DMS153 (cell line): ENCODE measurements around the gene AIMP1.

Experiments
- DNase-seq: peaks from one replicate; lab custom pipeline; 2025; lab: John Stamatoyannopoulos, UW

Gene AIMP1

DNA sequence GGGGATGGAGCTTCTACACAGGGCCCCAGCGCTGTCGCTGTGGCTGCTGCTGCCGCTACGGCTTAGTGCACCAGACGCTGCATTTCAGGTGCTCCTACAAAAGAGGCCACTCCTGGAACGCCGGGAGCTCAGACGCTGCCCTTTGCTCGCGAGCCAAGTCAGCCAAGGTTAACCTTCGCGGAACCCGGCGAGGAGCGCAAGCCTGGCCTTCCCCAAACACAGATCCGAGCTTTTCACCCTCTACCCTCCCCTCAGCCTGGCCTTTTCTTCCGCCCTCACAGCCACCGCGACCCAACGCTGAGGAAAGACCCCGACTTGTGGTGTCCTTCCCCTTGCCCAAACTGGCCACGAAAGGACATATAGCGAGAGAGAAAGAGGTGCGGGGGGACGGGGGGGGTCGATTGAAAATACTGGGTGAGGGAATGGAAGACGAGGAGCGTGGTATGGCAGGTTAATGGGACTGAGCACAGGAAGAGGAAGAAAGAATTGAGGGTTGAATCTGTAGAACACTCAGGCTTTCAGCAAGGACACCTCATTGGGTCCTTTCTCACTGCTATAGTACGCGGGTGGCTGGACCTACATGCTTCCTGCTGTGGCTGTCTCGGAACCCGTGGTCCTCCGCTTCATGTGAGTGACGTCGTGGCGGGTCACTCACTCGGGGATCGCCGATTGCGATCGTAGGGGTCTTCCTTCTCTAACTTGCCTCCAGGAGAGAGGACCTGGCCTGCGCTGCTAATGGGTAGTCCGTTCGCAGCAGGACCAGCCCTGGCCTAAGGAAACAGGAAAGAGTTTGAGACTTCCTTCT lies at the start of gene AIMP1, which contains the start of gene TBCK:
AIMP1 (plus strand) TSS at position 583 of the 805 bp plus-strand sequence. CDS start 8,460 bp downstream, outside the sequence.
TBCK (minus strand) TSS at position 242 of the 805 bp plus-strand sequence. CDS start 7,249 bp downstream, outside the sequence.
- peak; percentile 75 for DNase-seq

DNA sequence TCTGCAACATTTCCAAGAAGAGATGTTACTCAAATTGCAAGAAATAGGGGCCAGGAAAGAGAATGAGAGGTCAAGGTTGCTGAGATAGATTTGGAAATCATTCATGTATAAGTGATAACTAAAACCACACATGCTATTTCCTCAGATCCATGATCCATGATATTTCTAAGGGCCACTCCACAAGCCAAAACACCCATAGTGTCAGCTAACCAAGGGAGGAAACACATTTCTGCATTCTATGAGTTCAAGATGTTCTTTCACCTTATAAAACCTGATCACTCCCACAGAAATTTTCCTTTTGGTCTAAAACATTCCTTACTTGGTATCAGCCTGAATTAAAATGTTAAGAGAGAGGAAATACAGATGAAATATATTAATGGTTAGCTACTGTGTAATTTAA lies 47.6 kb upstream of the AIMP1 start:
- no peak for DNase-seq

DNA sequence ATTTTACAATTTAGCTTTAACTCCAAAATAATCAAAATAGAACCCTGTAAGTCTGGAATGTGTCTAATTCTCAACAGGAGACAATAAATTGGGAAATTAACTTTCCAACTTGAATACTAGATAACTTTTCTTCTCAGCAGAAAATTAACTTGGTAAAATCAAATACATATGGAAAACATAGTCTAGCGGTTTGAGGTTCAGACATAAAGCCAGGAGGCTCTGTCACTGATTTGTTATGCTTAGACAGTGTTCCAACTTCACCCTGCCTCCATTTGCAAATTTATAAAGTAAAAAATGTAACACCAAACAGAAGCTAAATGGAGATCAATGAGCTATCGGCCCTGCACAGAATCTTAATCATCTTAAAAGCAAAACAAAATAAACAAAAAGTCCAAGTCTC lies 46.6 kb upstream of the AIMP1 start:
- DNase-seq, result no peak

DNA sequence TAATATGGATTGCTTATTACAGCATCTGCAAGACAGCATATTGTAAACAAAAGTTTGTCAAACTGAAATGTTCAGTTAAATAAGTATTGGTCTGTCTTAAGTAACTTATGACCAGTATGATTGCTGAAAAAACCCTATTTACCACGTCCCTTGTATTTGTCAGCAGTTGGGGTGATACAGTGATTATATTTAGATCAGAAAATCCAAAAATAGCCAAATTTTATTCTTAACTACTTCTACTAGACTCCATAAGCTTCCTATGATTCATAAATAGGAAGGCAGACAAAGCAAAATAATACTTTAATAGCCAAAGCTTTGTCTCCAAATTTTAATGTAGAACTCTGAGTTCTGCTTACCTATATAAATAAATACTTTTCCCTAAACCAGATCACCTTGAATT lies 45.6 kb upstream of the AIMP1 start:
- DNase-seq, result no peak

DNA sequence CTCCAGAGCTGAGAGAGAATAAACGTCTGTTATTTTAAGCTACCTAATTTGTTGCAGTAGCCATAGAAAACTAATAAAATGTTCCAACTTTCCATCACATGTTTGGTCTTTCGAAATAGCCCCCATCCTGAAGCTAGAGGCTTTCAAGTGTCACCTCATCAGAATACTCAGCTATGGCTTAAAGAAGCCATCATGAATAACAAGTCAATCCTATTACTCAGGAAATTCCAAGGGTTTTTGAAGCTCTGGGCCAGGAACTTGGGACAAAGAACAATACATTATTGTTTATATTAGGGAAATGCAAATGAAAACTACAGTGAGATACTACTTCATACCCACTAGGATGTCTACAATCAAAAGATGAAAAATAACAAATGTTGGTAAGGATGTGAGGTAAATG lies 42.5 kb upstream of the AIMP1 start:
- DNase-seq, result no peak

DNA sequence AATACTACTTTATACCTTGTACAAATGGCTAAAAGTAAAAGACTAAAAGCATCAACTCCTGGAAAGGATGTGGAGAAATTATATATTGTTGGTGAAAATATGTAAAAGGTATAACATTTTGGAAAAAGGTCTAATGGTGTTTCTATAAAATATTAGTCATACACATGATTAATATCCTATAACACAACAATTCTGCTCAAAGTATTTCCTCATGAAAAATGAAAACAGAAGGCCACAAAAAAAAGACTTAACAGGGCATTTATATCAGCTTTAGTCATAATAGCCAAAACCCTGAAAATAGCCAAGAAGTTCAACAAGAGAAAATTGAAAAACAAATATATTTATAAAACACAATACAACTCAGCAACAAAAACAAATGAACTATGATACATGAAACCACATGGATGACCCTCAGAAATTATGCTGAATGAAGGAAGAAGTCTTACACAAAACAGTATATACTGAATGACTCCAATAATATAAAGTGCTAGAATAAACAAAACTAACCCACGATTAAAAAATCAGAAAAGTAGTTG lies 39.1 kb upstream of the AIMP1 start:
- no peak for DNase-seq

DNA sequence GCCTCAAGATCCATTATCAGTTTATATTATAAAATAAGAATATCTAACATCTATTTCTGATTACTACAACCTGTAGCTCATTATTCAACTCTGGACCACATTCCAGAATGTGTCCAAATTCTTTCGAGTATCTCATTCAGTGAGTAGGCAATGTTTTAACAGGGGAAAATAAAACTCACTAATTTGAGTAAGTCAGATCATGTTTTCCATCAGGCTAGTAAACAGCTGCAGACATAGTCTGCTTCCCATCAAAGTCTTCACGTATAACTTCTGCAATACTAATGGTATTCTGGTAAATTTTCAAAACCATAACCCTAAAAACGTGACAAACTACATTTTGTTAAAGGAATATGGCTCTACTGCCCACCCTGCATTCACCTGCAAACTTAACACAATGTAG lies 32.1 kb upstream of the AIMP1 start:
- DNase-seq, result no peak

DNA sequence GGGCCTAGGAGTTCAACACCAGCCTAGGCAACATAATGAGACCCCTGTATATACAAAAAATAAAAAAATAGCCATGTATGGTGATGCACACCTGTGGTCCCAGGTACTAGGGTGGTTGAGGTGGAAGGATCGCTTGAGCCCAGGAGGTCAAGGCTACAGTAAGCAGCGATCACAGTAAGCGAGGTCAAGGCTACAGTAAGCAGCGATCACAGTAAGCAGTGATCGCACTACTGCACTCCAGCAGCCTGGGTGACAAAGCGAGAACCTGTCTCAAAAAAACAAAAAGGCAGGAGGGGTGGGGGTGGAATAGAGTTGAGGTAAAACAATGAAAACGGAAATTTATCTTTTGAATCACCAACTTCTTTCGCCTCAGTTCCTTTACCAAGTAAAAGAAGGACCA lies 29.7 kb upstream of the AIMP1 start:
- no peak for DNase-seq

DNA sequence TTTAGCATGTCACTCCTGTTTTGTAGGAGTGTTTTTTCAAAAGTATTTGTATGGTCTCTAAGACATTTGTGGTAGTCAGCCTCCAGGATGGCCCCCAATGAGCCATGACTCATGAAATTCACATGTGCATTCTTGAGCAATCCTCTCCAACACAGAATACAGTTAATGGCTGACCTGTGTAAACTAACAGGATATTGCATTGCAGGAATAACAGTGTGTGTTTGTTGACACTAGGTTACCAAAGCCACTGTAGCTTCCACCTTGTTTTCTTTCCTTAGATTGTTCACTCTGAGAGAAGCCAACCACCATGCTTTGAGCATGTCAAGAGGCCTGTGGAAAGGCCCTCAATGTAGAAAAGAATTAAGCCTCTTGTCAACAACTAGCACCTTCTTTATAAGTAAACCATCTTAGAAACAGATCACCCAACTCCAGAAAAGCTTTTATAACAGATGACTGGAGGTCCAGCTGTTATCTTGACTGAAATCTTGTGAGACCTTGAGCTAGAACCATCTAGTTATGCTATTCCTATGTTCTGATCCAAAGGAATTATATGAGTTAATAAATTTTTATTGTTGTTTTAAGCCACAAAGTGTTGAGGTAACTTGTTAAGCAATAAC lies 28.9 kb upstream of the AIMP1 start:
- DNase-seq, result peak; percentile 43

DNA sequence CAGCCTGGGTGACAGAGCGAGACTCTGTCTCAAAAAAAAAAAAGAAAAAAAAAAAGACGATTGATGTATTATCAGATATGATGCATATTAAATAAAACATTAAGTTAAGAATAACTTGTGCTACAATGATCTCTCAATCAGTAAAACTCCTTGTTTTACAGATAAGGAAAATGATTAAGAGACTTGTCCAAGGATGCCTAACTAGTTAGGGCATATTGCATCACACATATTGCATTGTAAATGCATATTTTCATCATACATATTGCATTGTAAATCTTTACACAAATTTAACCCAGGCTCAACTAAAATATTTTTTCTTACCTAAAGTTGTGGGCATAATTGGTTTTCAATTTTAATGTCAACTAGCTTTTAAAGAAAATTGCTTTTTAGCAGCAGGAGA lies 26.6 kb upstream of the AIMP1 start:
- no peak for DNase-seq

DNA sequence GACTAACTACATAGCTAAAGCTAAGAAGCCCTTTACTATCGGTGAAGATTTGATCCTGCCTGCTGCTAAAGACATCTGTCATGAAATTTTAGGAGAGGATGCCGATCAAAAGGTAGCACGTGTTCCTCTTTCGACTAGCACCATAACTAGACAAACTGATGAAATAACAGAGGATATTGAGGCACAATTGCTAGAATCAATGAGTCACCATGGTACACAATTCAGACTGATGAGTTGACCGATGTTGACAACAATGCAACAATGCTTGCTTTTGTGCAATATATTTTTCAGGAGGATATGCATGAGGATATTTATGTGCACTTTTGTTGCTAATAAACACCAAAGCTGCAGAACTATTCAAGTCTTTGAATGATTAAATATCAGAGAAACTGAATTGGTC lies 24.7 kb upstream of the AIMP1 start:
- no peak for DNase-seq

DNA sequence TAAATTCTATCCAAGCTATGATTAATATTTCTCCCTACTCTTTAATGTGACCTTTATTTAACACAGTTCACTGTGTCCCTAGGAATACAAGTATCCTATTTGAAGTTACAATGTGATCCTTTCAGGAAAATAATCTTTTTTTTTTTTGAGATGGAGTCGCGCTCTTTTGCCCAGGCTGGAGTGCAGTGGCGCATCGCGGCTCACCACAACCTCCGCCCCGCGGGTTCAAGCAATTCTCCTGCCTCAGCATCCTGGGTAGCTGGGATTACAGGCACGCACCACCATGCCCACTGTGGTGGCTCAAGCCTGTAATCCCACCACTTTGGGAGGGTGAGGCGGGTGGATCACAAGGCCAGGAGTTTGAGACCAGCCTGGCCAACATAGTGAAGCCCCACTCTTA lies 22.3 kb upstream of the AIMP1 start:
- DNase-seq, result no peak

DNA sequence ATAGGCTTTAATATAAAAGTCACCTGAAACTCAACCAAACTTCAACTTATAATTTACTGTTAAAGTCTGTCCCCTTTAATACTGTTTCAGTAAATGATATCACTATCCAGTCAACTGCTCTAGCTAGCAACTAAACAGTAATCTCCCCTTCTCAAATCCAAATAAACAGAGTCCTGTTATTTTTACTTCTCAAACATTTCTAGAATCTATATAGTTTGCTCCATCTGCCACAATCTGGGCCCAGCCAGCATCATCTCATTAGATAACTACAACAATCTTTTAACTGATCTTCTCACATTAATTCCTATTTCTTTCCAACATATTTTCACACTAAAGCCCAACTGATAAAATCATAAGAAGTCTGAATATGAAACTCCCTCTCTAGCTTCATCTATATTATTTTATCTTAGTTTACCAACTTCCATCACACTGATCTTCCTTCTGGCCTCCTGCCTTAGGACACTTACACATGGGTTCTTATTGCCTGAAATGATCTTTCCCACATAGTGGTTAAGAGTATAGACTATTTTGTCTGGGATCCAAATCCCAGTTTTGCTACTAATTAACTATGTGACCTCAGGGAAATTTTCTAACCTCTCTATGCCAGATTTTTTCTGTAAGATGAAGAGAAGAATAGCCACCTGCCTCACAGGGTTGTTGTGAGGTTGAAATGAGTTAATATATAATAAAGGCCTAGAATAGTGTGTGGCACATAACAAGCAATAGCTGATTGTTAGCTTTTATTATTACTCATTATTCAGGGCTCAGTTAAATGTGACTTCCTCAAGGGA lies 18.9 kb upstream of the AIMP1 start:
- no peak for DNase-seq

DNA sequence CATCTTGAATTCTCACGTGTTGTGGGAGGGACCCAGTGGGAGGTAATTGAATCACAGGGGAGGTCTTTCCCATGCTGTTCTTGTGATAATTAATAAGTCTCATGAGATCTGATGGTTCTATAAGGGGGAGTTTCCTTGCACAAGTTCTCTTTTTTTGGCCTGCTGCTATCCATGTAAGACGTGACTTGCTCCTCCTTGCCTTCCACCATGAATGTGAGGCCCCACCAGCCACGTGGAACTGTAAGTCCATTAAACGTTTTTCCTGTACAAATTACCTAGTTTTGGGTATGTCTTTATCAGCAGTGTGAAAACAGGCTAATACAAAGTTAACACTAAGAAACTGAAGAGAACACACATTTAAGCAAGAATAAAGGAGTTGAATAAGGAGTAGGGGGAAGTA lies 16.4 kb upstream of the AIMP1 start:
- no peak for DNase-seq

DNA sequence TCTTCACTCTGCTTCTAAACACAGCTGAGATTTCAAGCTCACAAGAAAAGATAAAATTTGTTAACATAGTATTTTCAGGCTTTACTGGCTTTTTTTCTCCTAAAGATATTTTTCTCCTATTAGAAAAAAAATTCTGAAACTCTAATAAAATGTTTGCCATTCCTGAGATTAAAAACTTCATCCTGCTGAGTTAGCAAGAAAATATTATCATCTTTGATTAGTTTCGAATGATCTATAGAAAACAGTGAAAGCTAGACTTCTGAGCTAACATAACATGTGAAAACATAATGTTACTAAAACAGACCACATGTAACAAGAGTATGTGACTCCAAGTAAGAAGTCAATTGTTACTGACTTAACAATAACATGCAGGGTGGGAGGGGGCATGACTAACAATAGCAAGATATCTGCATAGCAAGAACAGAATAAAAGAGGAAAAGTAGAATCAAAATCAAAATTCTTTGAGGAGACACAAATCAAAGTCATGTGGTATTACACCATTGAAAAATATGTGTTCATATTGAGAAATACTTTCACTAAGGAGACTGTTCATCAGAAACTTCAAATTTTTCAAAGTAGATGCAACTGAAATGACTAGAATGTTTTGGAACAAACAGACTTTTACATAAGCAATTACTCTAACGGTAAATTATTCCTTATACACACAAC lies 14.8 kb upstream of the AIMP1 start:
- DNase-seq, result no peak

DNA sequence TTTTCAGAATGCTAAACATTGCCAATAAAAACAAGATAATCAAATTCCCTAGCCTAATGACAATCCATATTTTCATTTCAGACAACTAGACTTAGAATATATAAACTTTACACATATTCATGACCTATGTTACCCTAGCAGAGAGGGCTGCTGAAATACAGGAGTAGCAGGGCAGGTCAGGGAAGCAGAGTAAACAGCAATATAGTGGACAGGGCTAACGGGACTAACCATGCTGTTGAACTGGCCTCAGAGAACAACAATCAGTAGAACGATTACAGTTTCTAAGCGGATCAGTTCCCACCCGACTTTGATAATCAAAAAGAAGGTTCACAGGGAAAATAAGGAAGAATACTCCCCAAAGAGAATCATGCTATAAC lies 14.3 kb upstream of the AIMP1 start:
- no peak for DNase-seq

DNA sequence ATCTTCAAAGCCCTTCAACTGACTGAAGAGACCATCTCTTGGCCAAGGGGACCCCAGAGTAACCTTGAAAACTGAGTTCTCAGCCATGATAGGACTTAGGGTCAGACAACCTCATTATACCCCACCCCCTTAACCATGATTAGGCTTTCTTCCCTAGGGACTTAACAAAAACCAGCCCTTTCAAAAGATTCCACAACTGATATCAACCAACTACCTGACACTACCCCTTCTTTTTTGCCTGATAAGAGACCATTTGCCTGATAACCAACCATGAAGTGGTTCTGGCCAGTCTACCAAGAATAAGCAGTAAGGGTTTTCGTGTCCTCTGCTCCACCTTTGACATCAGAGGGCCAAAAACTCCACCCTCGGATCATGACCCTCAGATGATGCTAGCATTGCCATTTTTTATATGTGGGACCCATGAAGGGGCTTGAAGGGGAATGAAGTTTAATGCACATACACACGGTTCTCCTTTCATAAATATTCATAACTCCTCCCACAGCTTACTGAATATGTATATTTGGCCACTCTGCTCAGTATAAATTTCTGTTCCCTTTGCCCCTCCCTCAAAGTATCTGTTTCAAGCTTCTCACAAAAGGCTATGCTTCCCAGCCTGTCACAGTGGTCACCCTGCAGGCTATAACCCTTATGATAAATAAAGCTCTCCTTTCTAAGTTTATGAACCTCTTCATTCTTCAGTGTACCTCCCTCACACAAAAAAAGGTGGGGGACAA lies 12.6 kb upstream of the AIMP1 start:
- DNase-seq, result no peak

DNA sequence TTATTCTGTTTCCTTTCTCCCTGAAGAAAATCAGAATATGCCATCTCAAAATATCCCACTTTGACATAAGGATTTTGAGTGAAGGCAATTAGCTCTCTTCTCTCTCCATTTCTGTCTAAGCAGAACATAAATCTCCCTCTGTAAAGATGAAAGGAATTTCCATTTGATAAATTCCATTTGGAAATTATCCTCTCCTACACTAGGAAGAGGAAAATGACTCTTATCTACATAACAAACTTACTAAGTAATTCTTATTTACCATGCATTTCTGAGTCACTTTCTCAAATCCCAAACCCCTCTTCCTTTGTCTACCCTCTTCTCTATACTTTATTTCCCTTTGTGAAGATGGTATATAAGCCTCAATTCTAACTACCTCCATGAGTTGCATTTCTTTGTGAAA lies 11.7 kb upstream of the AIMP1 start:
- no peak for DNase-seq

DNA sequence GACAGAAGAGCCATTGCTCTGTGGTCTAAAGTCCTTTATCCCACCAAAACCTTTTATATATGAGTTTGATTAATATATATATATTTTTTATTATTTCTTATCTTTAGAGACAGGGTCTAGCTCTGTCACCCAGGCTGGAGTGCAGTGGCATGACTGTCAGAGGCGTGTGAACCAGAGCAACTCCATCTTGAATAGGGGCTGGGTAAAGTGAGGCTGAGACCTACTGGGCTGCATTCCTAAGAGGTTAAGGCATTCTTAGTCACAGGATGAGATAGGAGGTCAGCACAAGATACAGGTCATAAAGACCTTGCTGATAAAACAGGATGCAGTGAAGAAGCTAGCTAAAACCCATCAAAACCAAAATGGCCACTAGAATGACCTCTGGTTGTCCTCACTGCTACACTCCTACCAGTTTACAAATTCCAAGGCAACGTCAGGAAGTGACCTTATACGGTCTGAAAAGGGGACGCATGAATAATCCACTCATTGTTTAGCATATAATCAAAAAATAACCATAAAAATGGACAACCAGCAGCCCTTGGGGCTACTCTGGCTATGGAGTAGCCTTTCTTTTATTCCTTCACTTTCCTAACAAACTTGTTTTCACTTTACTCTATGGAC lies 10.8 kb upstream of the AIMP1 start:
- no peak for DNase-seq

DNA sequence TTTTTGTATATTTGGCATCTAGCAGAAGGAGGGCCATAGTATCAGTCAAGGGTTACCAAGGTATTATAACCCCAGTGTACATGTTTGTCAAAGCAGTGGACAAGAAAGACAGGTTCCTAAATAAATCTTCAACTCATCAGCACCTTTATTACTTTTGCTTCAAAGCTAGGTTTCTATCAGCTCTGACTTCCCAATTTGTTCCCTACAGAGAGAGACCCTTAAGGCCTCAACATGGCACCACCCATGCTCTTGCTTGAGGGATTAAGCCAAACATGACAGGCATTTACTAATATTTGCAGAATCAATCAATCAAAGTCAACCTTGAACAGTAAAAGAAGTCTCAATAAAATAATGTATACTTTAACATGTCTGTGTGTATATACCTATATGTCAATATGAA lies 9.8 kb upstream of the AIMP1 start:
- DNase-seq, result no peak

DNA sequence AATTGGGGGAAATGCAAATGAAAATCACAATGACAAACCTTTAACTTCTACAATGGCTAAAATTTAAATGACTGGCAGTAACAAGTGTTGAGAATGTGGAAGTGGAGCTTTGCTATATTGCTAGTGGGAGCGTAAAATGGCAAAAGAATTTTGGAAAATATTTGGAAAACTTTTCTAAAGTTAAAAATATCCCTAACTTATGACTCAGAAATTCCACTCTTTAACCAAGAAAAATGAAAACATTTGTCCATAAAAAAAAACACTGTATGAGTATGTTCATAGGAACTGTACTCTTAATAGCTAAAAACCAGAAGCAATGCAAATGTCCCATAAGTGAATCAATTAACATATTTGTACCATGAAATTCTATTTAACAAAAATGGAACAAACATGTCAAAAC lies 4.0 kb upstream of the AIMP1 start:
- no peak for DNase-seq
